DMS 273 treated with DMSO at 0.1 percent for 48 hours (cell line): Measurements from ENCODE around the gene TSC2.
"Not testable (repeated sequence)": the region's sequence is repeated elsewhere in the genome, so short reads cannot be mapped to it uniquely, and the experiment has no call there.

ENCODE experiments used
- DNase-seq: peaks from one replicate; lab custom pipeline; 2025; lab: John Stamatoyannopoulos, UW

Gene TSC2

DNA sequence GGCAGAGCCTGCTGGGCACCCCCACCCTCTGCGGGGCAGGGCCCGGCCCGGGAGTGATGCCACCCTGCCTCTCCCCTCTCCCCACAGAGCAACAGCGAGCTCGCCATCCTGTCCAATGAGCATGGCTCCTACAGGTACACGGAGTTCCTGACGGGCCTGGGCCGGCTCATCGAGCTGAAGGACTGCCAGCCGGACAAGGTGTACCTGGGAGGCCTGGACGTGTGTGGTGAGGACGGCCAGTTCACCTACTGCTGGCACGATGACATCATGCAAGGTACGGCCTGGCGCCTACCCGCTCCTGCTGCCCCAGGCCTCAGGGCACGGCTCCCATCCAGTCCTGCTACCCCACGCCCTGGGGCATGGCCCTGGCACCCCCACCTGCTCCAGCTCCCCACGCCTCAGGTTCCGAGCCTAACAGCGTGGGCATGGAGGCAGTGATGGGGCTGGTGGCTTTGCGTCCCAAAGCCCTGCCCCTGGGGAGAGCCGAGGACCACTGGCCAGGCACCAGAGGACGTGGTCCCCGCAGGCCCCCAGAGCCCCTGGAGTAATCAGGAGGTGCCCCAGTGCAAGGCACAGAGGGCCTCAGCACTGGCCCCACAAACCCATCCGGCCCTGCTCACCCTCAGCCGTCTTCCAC is 38.4 kb downstream of the TSC2 start:
- no peak for DNase-seq

DNA sequence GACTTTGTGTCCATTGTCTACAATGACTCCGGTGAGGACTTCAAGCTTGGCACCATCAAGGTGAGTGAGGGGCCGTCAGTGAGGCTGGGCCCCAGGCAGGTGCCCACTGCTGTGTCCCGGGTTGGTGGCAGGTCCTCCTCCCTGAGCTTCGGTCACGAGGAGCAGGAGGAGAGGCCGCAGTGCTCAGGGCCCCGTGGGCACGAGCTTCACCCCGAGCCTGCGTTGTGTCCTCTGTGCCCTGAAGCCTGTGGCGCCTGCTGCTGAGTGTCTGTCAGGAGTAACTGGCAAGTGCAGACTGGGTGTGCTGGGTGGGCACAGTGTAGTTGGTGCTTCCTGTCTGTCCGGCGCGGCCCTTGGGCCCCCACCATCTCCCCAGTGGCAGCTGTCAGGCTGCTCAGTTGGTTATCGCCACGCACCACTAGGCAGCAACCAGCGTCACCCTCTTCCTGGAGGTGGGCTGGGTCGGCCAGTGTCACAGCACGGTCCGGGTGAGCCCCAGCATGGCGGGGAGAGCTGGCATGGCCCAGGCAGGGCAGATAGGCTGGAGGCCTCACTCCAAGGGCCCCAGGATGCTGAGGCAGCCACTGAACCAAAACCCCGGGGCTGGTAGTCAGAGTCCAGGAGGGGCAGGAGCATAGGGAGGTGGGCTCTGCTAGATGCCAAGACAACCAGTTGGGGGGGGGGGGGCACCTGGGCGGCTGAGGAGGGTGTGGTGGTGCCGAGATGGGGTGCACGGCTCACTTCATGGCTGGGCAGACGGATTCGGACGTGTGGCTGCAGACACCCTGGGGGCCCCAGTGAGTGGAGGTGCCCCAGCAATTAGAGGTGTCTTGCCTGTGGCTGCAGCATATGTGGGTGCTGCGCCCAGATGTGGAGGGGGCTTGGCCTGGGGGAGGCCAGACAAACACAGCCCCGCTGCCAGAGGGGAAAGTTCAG is 39.3 kb downstream of the TSC2 start:
- DNase-seq, result no peak

- DNase-seq, result no peak
Observed at GRCh38 chr16:2087748-2088631, 40.2 kb downstream of the TSC2 start.

- DNase-seq, result no peak
Observed at GRCh38 chr16:2088759-2089358, 41.1 kb downstream of the TSC2 start.

- no peak for DNase-seq
Observed at GRCh38 chr16:2089706-2090480, 42.1 kb downstream of the TSC2 start.

DNA sequence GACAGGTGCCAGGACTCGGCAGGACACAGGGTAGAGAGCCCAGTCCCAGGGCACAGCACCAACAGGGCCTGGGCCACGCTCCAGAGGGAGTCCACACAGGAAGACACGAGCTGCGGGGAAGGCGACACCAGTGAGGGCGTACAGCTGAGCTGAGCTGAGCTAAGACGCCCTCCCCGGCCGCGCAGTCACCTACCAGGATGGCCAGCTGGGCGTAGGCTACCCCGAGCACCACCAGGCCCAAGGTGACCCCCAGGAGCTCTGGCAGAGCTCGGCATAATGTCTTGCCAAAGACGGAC is 42.6 kb downstream of the TSC2 start:
- no peak for DNase-seq

- no peak for DNase-seq
Observed at GRCh38 chr16:2090777-2091546, 43.2 kb downstream of the TSC2 start.

- no peak for DNase-seq
Observed at GRCh38 chr16:2091547-2092255, 43.9 kb downstream of the TSC2 start.

DNA sequence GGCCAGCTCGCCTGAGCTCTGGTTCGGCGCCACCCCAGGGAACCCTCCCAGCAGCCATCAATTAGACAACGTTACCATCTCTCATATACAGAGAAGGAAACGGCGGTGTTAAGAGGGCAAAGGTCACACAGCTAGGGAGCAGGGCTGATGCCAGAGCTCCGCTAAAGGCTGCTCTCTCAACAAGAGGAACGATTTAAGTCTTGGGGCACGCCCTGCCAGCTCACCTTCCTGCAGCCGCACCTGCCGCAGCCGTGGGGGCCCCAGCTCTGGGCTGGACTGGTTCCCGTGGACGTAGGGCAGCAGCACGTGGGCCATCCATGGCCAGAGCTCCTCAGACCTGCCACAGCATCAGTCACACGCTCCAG is 44.5 kb downstream of the TSC2 start:
- no peak for DNase-seq

DNA sequence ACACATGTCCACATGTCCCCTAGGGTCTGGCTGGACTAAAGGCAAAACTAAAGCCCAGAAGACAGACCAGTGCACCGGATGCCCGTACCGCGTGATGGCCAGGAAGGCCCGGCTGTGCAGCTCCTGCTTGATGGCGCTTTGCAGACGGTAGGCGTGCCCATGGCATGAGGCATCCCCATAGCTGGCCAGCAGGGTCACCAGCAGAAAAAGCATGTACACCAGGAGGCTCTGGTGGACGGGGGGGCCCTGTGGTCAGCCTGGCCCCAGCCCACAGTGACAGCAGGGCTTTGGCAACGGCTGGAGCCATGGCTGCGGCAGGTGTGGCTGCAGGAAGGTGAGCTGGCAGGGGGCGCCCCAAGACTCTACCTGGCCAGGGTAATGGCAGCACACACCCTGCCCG is 45.1 kb downstream of the TSC2 start:
- no peak for DNase-seq

DNA sequence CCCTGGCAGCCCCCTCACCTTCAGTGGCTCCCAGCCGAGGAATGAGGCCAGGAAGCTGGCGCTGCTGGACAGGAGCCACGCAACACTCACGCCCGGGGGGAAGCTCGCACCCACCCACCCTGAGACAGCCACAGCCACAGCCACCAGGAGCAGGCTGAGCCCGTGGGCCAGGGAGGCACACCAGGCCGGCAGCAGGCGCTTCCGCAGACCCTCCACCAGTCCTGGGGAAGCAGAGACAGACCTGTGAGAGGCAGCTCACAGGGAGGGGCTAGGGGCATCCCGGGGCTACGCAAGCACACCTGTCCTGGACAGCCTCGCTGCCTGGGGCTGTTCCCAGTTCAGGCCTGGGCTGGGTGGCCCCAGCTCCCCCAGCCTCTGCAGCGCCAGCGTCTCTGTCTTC is 46.0 kb downstream of the TSC2 start:
- no peak for DNase-seq

GRCh38 chr16:2095315-2095853 is 47.6 kb downstream of the TSC2 start:
- DNase-seq, result no peak

GRCh38 chr16:2095918-2096582 is 48.3 kb downstream of the TSC2 start:
- no peak for DNase-seq

- DNase-seq, result no peak
Observed at GRCh38 chr16:2096853-2097595, 49.2 kb downstream of the TSC2 start.

GRCh38 chr16:2097689-2098088 is 49.9 kb downstream of the TSC2 start:
- not testable (repeated sequence) for DNase-seq

DNA sequence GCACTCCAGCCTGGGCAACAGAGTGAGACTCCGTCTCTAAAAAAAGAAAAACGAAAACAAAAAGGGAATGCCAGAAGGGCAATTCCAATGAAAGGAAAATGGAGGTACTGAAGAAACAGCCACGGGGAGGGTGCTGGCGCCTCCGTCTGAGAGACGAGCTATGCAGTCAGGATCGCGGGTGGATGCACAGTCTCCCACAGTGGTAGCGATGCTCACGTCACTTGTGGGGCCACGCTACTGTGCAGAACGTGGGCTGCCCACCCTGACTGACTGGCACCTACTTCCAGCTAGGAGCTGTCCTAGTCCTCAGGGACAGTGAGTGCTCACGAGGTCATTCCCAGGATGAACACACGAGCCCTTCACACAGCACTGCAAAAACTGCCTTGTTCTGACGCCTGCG is 53.8 kb downstream of the TSC2 start:
- DNase-seq, result not testable (repeated sequence)

DNA sequence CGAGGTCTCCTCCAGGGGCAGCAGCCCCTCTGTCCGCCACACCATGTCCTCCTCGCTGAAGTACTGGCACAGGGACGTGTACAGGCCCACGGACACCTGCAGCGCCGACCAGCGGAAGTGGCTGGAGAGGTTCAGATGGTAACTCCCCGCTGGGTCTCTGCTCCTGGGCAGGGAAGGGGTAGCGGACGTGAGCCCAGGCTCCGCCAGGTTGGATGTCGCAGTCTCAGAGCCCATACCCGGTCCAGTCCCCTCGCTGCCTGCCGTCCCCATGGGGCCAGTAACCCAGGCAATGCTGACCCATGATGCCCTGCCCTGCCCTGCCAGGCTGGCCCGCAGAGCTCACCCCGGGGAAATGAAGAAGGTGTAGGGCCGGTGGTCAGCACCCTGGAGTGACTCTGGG is 54.7 kb downstream of the TSC2 start:
- DNase-seq, result no peak

DNA sequence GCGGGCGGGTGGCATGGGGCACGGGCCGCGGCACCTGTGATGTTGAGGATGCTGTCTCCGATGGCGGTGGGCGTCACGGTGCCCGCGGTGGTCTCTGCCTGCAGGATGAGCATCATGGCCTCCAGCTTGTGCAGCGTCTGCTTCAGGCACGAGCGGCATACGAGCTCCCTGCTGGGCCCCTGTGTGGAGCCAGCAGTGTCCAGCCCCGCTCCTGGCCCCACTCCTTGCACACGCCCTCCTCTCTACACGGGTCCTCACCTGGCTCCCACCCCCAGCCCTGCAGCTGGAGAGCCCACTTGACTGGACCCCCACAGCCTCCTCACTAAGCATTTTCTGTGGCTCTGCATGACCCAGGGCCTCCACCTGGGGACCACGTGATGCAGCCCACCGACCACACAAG is 56.7 kb downstream of the TSC2 start:
- not testable (repeated sequence) for DNase-seq

DNA sequence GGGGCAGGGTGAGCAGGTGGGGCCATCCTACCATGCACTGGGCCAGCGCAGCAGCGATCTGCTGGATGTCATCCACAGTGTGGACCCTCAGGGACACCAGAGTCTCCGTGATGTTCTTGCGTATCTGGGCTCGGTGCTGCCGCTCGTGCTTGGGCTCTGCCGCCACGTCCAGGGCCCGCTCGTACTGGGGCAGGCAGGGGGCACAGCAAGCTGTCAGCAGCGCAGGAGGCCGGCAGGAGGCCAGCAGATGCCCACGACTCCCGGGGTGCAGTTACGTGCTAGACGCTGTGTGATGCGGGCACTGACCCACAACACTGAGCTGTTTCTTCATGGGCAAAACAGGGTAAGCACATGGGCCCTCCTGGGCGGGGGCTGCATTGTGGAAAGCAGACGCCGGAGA is 57.5 kb downstream of the TSC2 start:
- not testable (repeated sequence) for DNase-seq
